PFSK-1 (cell line): Measurements from ENCODE around the gene REPS1.

Source experiments
- POLR2AphosphoS5 ChIP-seq: IDR thresholded peaks from 2 replicates; pipeline ENCODE4 v1.6.1; 2012; ENCODE audit warnings: low read depth, mild to moderate bottlenecking, control low read depth, low read length, moderate library complexity
- TAF1 ChIP-seq: IDR thresholded peaks from 2 replicates; pipeline ENCODE4 v1.6.1; 2012; ENCODE audit warnings: low read length, control low read depth, borderline replicate concordance; ENCODE audit not compliant: insufficient read depth
- TF ChIP-seq, protein P1 (sequence below), 2 experiments: IDR thresholded peaks; 2 replicates each; pipeline versions ENCODE4 v1.6.1 to v1.8.0; 2011 to 2012; ENCODE audit warnings: low read depth in 2 of 2, low read length in 2 of 2, control low read depth in 1 of 2, inconsistent platforms in 1 of 2, mild to moderate bottlenecking in 1 of 2, moderate library complexity in 1 of 2; ENCODE audit not compliant: insufficient read depth in 1 of 2

DNA sequence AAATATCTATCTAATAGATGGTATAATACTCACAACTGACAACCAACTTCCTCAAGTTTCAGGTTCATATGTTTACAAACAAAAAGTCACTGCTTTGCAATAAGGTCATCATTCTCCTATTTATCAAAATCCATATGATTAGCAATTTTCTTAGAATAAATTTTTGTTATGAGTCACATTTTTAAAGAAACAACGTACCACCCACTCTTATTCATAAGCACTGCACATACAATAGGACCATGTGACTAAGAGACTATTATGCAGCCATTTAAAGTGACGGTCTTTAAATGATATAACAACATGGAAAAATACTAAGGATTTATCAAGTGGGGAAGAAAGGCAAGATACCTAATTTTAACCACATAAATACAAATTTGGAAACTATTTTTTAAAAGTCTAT, 40.0 kb downstream of the REPS1 start:
- TF ChIP-seq TAF1 (no peak), POLR2AphosphoS5 (no peak)
- TF ChIP-seq, protein P1, sequence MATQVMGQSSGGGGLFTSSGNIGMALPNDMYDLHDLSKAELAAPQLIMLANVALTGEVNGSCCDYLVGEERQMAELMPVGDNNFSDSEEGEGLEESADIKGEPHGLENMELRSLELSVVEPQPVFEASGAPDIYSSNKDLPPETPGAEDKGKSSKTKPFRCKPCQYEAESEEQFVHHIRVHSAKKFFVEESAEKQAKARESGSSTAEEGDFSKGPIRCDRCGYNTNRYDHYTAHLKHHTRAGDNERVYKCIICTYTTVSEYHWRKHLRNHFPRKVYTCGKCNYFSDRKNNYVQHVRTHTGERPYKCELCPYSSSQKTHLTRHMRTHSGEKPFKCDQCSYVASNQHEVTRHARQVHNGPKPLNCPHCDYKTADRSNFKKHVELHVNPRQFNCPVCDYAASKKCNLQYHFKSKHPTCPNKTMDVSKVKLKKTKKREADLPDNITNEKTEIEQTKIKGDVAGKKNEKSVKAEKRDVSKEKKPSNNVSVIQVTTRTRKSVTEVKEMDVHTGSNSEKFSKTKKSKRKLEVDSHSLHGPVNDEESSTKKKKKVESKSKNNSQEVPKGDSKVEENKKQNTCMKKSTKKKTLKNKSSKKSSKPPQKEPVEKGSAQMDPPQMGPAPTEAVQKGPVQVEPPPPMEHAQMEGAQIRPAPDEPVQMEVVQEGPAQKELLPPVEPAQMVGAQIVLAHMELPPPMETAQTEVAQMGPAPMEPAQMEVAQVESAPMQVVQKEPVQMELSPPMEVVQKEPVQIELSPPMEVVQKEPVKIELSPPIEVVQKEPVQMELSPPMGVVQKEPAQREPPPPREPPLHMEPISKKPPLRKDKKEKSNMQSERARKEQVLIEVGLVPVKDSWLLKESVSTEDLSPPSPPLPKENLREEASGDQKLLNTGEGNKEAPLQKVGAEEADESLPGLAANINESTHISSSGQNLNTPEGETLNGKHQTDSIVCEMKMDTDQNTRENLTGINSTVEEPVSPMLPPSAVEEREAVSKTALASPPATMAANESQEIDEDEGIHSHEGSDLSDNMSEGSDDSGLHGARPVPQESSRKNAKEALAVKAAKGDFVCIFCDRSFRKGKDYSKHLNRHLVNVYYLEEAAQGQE (IDR thresholded peaks at IDR 0.05; ENCODE audit: insufficient read depth in 1 of 2, low read depth in 2 of 2, low read length in 2 of 2), result no peak
